Ramos (cell line): ENCODE data around the gene ZNF507.
"Not testable (repeated sequence)": the region's sequence is repeated elsewhere in the genome, so short reads cannot be mapped to it uniquely, and the experiment has no call there.

Experiments used
- in situ Hi-C: fragments of 300-500 bp; cut with MboI; formaldehyde crosslinking; loops from one replicate; pipeline ENCODE4 v1.14.3; 2022; ENCODE audit warnings: low sequenced_read_pairs; ENCODE audit not compliant: unreplicated experiment

The ZNF507 gene

GRCh38 chr19:32363632-32364031 lies 18.2 kb downstream of the ZNF507 start:
- in situ Hi-C loops: no loop called here

GRCh38 chr19:32364040-32364439 lies 18.6 kb downstream of the ZNF507 start:
- in situ Hi-C loops: no loop called here

- in situ Hi-C loops: no loop called here
These were observed 21.7 kb downstream of the ZNF507 start for GRCh38 chr19:32367063-32367462.

- in situ Hi-C loops: no loop called here
These were observed 22.6 kb downstream of the ZNF507 start for GRCh38 chr19:32367948-32368536.

- in situ Hi-C loops: no loop called here
These were observed 23.4 kb downstream of the ZNF507 start for GRCh38 chr19:32368787-32369186.

GRCh38 chr19:32372726-32373517 lies 27.5 kb downstream of the ZNF507 start:
- in situ Hi-C loops: no loop called here

- in situ Hi-C loops: no loop called here
These were observed 28.3 kb downstream of the ZNF507 start for GRCh38 chr19:32373585-32374295.

GRCh38 chr19:32374362-32374761 lies 29.0 kb downstream of the ZNF507 start:
- in situ Hi-C loops: not testable (repeated sequence)

- in situ Hi-C loops: not testable (repeated sequence)
These were observed 31.7 kb downstream of the ZNF507 start for GRCh38 chr19:32377088-32377487.

GRCh38 chr19:32380269-32380668 lies 34.9 kb downstream of the ZNF507 start:
- in situ Hi-C loops: no loop called here

- in situ Hi-C loops: no loop called here
These were observed 42.4 kb downstream of the ZNF507 start for GRCh38 chr19:32387701-32388392.

- in situ Hi-C loops: no loop called here
These were observed 43.0 kb downstream of the ZNF507 start for GRCh38 chr19:32388393-32388855.

GRCh38 chr19:32392901-32393300 lies 47.5 kb downstream of the ZNF507 start:
- in situ Hi-C loops: no loop called here

- in situ Hi-C loops: no loop called here
These were observed 50.7 kb downstream of the ZNF507 start for GRCh38 chr19:32396046-32396652.

GRCh38 chr19:32397671-32398101 lies 52.3 kb downstream of the ZNF507 start:
- in situ Hi-C loops: no loop called here

GRCh38 chr19:32401992-32402391 lies 56.6 kb downstream of the ZNF507 start:
- in situ Hi-C loops: no loop called here

- in situ Hi-C loops: no loop called here
These were observed 58.0 kb downstream of the ZNF507 start for GRCh38 chr19:32403291-32403995.

GRCh38 chr19:32404213-32404932 lies 59.0 kb downstream of the ZNF507 start:
- in situ Hi-C loops: no loop called here

- in situ Hi-C loops: no loop called here
These were observed 59.6 kb downstream of the ZNF507 start for GRCh38 chr19:32404933-32405430.
